K562 (cell line): ENCODE measurements around the gene ADORA1. TPM values are rescaled to one million over a fixed set of nuclear protein-coding genes. Genes with fewer than 3 reads are reported as not detected.

Source experiments
- ATAC-seq: fragments of 200-7000 bp; cut with Tn5 transposase; 3 replicates; pipeline ENCODE4 v1.9.1; 2020; ENCODE audit warnings: moderate library complexity
- Bru-seq: library from RNA; stranded (reverse); fragments of 400-500 nt; gene quantifications from one replicate; lab custom pipeline; 2021; lab: Mats Ljungman, UMichigan
- BruChase-seq, 2 experiments: library from RNA; stranded (reverse); fragments of 400-500 nt; gene quantifications; one replicate each; lab custom pipeline; 2021; lab: Mats Ljungman, UMichigan
- BruUV-seq: library from RNA; stranded (reverse); fragments of 400-500 nt; replicated peaks from 2 replicates; lab custom pipeline; 2021; lab: Mats Ljungman, UMichigan
- CTCF ChIA-PET: fragments of 300-600 bp; formaldehyde crosslinking; extraction: SDS; loops from one replicate; lab custom pipeline; 2021; ENCODE audit warnings: low intra/inter-chr PET ratio; lab: Yijun Ruan, JAX
- POLR2A ChIA-PET: fragments of 300-600, 350-650 bp; sonication (Branson Sonifier 250); formaldehyde crosslinking; extraction: SDS; loops from one replicate; lab custom pipeline; 2021; ENCODE audit warnings: antibody characterized with exemption, inconsistent platforms; lab: Yijun Ruan, JAX
- DNase-seq, 4 experiments: peaks; one replicate each; pipeline versions ENCODE4 v3.0.0 to v3.0.0-alpha.2; 2011 to 2018; ENCODE audit warnings: low spot score in 3 of 4, mixed read lengths in 3 of 4; ENCODE audit errors: extremely low read depth in 1 of 4
- FAIRE-seq: peaks from 2 replicates; lab custom pipeline; 2011; peaks lifted over from hg19 to GRCh38; lab: Jason Lieb, UNC
- H2AFZ ChIP-seq: 2 replicates; pipeline ENCODE4 v1.6.0; 2011; ENCODE audit warnings: low read depth, low read length, control low read depth, inconsistent platforms
- H3K27ac ChIP-seq: fragments of 200-600 bp; 3 replicates; pipeline ENCODE4 v1.8.0; 2011; ENCODE audit warnings: low read depth, mild to moderate bottlenecking, control low read depth, inconsistent platforms, low read length, moderate library complexity, mixed read lengths; ENCODE audit errors: extremely low read depth
- H3K27me3 ChIP-seq, 2 experiments: fragments of 300-600 bp in 1 of 2; 2 replicates in 1 of 2; 3 replicates in 1 of 2; pipeline versions ENCODE4 v1.6.0 to v1.8.0; 2011; ENCODE audit warnings: inconsistent platforms in 2 of 2, low read length in 2 of 2, mild to moderate bottlenecking in 1 of 2, mixed read lengths in 1 of 2, moderate library complexity in 1 of 2; ENCODE audit not compliant: control insufficient read depth in 2 of 2, insufficient read depth in 2 of 2
- H3K36me3 ChIP-seq: fragments of 300-600 bp; 3 replicates; pipeline ENCODE4 v1.8.0; 2011; ENCODE audit warnings: mild to moderate bottlenecking, low read length, inconsistent platforms; ENCODE audit not compliant: control insufficient read depth, insufficient read depth
- H3K4me1 ChIP-seq, 2 experiments: fragments of 200-600 bp in 1 of 2; replicated peaks in 1 of 2; 2 replicates in 1 of 2; 3 replicates in 1 of 2; pipeline versions ENCODE4 v1.5.1 to v1.8.0; 2011; ENCODE audit warnings: inconsistent platforms in 2 of 2, low read length in 2 of 2, mild to moderate bottlenecking in 1 of 2, mixed read lengths in 1 of 2, moderate library complexity in 1 of 2; ENCODE audit not compliant: control insufficient read depth in 2 of 2, insufficient read depth in 2 of 2
- H3K4me2 ChIP-seq: 2 replicates; pipeline ENCODE4 v1.6.1; 2011; ENCODE audit warnings: low read length, control low read depth, inconsistent platforms, mixed read lengths; ENCODE audit not compliant: insufficient read depth
- H3K4me3 ChIP-seq: fragments of 200-600 bp; sonication (generic), shearing (Covaris generic); 2 replicates; pipeline ENCODE4 v1.5.1; 2016; ENCODE audit warnings: control low read depth, inconsistent platforms
- H3K79me2 ChIP-seq: fragments of 200-600 bp; 3 replicates; pipeline ENCODE4 v1.8.0; 2011; ENCODE audit warnings: low read length, inconsistent platforms; ENCODE audit not compliant: control insufficient read depth, insufficient read depth
- H3K9ac ChIP-seq, 2 experiments: 2 replicates each; pipeline versions ENCODE4 v1.6.0 to v1.6.1; 2011; ENCODE audit warnings: low read depth in 2 of 2, low read length in 2 of 2, control low read depth in 1 of 2, inconsistent platforms in 1 of 2, mild to moderate bottlenecking in 1 of 2, mixed read lengths in 1 of 2; ENCODE audit not compliant: insufficient read depth in 1 of 2
- H3K9me1 ChIP-seq: one replicate; pipeline ENCODE4 v1.6.0; 2011; ENCODE audit warnings: inconsistent platforms, mild to moderate bottlenecking, low read length, moderate library complexity; ENCODE audit not compliant: control insufficient read depth, insufficient read depth
- H3K9me3 ChIP-seq: replicated peaks from 2 replicates; pipeline ENCODE4 v1.5.1; 2011; ENCODE audit warnings: low read depth, low read length, inconsistent platforms; ENCODE audit not compliant: control insufficient read depth, insufficient read depth
- H4K20me1 ChIP-seq: replicated peaks from 2 replicates; pipeline ENCODE4 v1.6.1; 2011; ENCODE audit warnings: low read length, inconsistent platforms, mixed read lengths; ENCODE audit not compliant: control insufficient read depth, insufficient read depth
- BRD4 ChIP-seq: fragments of 200-600 bp; sonication (generic); IDR thresholded peaks from 2 replicates; pipeline ENCODE4 v1.6.1; 2017; ENCODE audit warnings: inconsistent platforms
- HDGF ChIP-seq: fragments of 450-650 bp; IDR thresholded peaks from 2 replicates; pipeline ENCODE4 v1.6.1; 2016
- KLF16 ChIP-seq: IDR thresholded peaks from 2 replicates; pipeline ENCODE4 v1.6.1; 2016; ENCODE audit warnings: antibody characterized with exemption
- MLLT1 ChIP-seq, 2 experiments: fragments of 450-650 bp; IDR thresholded peaks; 2 replicates each; pipeline ENCODE4 v1.6.1; 2016
- WGBS: fragments of 100-300 bp; shearing (Covaris generic); methylation state at CpG from one replicate; pipeline ENCODE4 v1.1.6; 2016; ENCODE audit warnings: low coverage, mixed read lengths; ENCODE audit not compliant: insufficient coverage; ENCODE audit errors: missing lambda C conversion rate; 5-methylcytosine and 5-hydroxymethylcytosine counted together
- in situ Hi-C: fragments of 300-500 bp; cut with MboI; formaldehyde crosslinking; loops from 4 replicates; pipeline ENCODE4 v1.15.0; 2018; ENCODE audit warnings: inconsistent platforms, mixed read lengths
- intact Hi-C: fragments of 100-400 bp; cut with micrococcal nuclease; formaldehyde crosslinking; loops from 2 replicates; pipeline ENCODE4 v1.14.2; 2022
- long read RNA-seq, 3 experiments: library from polyadenylated mRNA in 2 of 3; library from RNA in 1 of 3; unstranded in 2 of 3; stranded (forward) in 1 of 3; transcript quantifications; one replicate each; pipeline ENCODE4 v2.0.0, GENCODE V29; 2019 to 2022
- polyA minus RNA-seq, 3 experiments: library from RNA; depleted of rRNA, polyadenylated mRNA; stranded (reverse); fragments of >200 nt; gene quantifications; 2 replicates each; pipeline ENCODE4 v1.2.3, GENCODE V29; 2011
- polyA plus RNA-seq, 8 experiments: library from polyadenylated mRNA; depleted of rRNA in 4 of 8; stranded (reverse) in 5 of 8; unstranded in 3 of 8; fragments of >200 nt; fragmentation: Nextera tagmentation in 2 of 8; fragmentation: Illumina TruSeq in 1 of 8; extraction: Ambion mirVana in 2 of 8; extraction: Trizol in 1 of 8; gene quantifications; 2 replicates each; pipeline versions ENCODE4 v1.2.1 to v1.2.3, GENCODE V29; 2011 to 2014; ENCODE audit warnings: inconsistent platforms in 1 of 8, missing spikeins in 1 of 8
- total RNA-seq, 7 experiments: library from RNA; depleted of rRNA in 6 of 7; stranded (reverse); fragments of >200 nt in 6 of 7; fragmentation: Illumina TruSeq in 2 of 7; extraction: Trizol in 2 of 7; gene quantifications; 2 replicates each; pipeline versions ENCODE4 v1.2.1 to v1.2.3, GENCODE V29; 2011 to 2021; ENCODE audit warnings: low replicate concordance in 1 of 7
- TF ChIP-seq, protein P1 (sequence below): sonication (generic); formaldehyde crosslinking; IDR thresholded peaks from 2 replicates; pipeline ENCODE4 v1.8.0; 2022; ENCODE audit warnings: mild to moderate bottlenecking, missing genetic modification reagents
- TF ChIP-seq, protein P2 (sequence below), 2 experiments: IDR thresholded peaks; 2 replicates each; pipeline ENCODE4 v1.6.1; 2012; ENCODE audit warnings: improper control_type of control experiment in 2 of 2, low read depth in 2 of 2, low read length in 2 of 2, borderline replicate concordance in 1 of 2

Gene ADORA1
- total RNA-seq (2011; cell fraction: chromatin; rRNA removed; ENCODE audit: low replicate concordance), result not detected in 2 replicates
- not detected in 2 replicates for total RNA-seq (2011; cell fraction: nucleolus; rRNA removed)
- total RNA-seq (2011; cell fraction: nucleoplasm; rRNA removed), result not detected in 2 replicates
- total RNA-seq (2014; rRNA removed) (not detected in 2 replicates), total RNA-seq (2014; rRNA removed; fragmentation: Illumina TruSeq; extraction: Trizol) (not detected in 2 replicates), total RNA-seq (2015; rRNA removed; fragmentation: Illumina TruSeq; extraction: Trizol) (not detected in 2 replicates), total RNA-seq (2021) (not detected in 2 replicates), polyA plus RNA-seq (2011; rRNA removed) (not detected in 2 replicates), polyA plus RNA-seq (2014; fragmentation: Illumina TruSeq; extraction: Trizol) (not detected in 2 replicates), polyA plus RNA-seq (2014; fragmentation: Nextera tagmentation; extraction: Ambion mirVana) (not detected), polyA plus RNA-seq (2014; rRNA removed) (not detected in 2 replicates), polyA minus RNA-seq (2011; rRNA and poly(A)+ RNA removed) (not detected in 2 replicates), Bru-seq, nascent RNA (percentile 4 among the genes with signal in this experiment), BruChase-seq, experiment 1, labeled RNA remaining after a 2-hour chase (percentile 6 among the genes with signal in this experiment), BruChase-seq, experiment 2, labeled RNA remaining after a 6-hour chase (percentile 7 among the genes with signal in this experiment)
- polyA plus RNA-seq (2011; cell fraction: cytosol; rRNA removed), result not detected in 2 replicates
- not detected in 2 replicates for polyA plus RNA-seq (2011; cell fraction: nucleus; rRNA removed)
- polyA plus RNA-seq (2012), result 0.12 TPM in 1 of 2 replicates, not detected in the other
- polyA minus RNA-seq (2011; cell fraction: cytosol; rRNA and poly(A)+ RNA removed), result not detected in 2 replicates
- not detected in 2 replicates for polyA minus RNA-seq (2011; cell fraction: nucleus; rRNA and poly(A)+ RNA removed)
- long read RNA-seq, experiment 1, result 0 reads
- long read RNA-seq, experiment 2, result 0 reads
- long read RNA-seq, experiment 3, result 0 reads

- Histone ChIP-seq H3K4me1 (peaks cover 0 to 16% of the 10 kb centered on the region in 2 experiments; a peak in 2 of 5 replicates), H3K9ac (no peak within 1 kb of the TSS), H3K36me3 (no peaks in the 10 kb centered on the region), H3K4me2 (no peak within 1 kb of the TSS), H2AFZ (no peak within 1 kb of the TSS), H3K4me3 (no peak within 1 kb of the TSS), H3K27me3 (peaks cover 5 to 68% of the 10 kb centered on the region in 2 experiments; a peak in 4 of 5 replicates), H3K9me3 (no peaks in the 10 kb centered on the region), H4K20me1 (peaks cover 24% of the 10 kb centered on the region), H3K27ac (no peak within 1 kb of the TSS), H3K9me1 (no peaks in the 10 kb centered on the region), H3K79me2 (no peaks in the 10 kb centered on the region)
- no TSS peak for BruUV-seq
- intact Hi-C loops, result no loop called here
- in situ Hi-C loops, result no loop called here
- under 1% methylated on average over 42 of the region's 51 CpGs for WGBS
- ChIA-PET CTCF (no interaction called here), POLR2A (interaction anchor here (0.6 to 1.5 kb wide), 4 partner anchors 9 to 82 kb away, joined by 3 to 4 read pairs (median 3); no protein-coding TSS in a partner anchor)
- ATAC-seq (peak; percentile 74), DNase-seq (peak in 1 of 4 experiments; percentile 32), FAIRE-seq (no peak)
- TF ChIP-seq HDGF (no peak), KLF16 (no peak), BRD4 (no peak), MLLT1 (IDR thresholded peaks at IDR 0.05) (no peak)
- TF ChIP-seq, protein P1, sequence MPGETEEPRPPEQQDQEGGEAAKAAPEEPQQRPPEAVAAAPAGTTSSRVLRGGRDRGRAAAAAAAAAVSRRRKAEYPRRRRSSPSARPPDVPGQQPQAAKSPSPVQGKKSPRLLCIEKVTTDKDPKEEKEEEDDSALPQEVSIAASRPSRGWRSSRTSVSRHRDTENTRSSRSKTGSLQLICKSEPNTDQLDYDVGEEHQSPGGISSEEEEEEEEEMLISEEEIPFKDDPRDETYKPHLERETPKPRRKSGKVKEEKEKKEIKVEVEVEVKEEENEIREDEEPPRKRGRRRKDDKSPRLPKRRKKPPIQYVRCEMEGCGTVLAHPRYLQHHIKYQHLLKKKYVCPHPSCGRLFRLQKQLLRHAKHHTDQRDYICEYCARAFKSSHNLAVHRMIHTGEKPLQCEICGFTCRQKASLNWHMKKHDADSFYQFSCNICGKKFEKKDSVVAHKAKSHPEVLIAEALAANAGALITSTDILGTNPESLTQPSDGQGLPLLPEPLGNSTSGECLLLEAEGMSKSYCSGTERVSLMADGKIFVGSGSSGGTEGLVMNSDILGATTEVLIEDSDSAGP (CRISPR knock-in tag), result peak; percentile 70
- TF ChIP-seq, protein P2, sequence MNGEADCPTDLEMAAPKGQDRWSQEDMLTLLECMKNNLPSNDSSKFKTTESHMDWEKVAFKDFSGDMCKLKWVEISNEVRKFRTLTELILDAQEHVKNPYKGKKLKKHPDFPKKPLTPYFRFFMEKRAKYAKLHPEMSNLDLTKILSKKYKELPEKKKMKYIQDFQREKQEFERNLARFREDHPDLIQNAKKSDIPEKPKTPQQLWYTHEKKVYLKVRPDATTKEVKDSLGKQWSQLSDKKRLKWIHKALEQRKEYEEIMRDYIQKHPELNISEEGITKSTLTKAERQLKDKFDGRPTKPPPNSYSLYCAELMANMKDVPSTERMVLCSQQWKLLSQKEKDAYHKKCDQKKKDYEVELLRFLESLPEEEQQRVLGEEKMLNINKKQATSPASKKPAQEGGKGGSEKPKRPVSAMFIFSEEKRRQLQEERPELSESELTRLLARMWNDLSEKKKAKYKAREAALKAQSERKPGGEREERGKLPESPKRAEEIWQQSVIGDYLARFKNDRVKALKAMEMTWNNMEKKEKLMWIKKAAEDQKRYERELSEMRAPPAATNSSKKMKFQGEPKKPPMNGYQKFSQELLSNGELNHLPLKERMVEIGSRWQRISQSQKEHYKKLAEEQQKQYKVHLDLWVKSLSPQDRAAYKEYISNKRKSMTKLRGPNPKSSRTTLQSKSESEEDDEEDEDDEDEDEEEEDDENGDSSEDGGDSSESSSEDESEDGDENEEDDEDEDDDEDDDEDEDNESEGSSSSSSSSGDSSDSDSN (IDR thresholded peaks at IDR 0.05; ENCODE audit: borderline replicate concordance in 1 of 2, low read depth in 2 of 2, low read length in 2 of 2), result 0 out of 4 replicates have a peak, but pooled peaks of 1 of the 2 experiments have one; percentile 44
These were observed at the start of gene ADORA1 for GRCh38 chr1:203127666-203128430. Gene ADORA1, plus strand, starts transcription at chr1:203127726. Its CDS starts 1,116 bp downstream, at chr1:203128842.
